SK-N-MC (cell line): ENCODE measurements around the gene CNTFR.

Source experiments
- DNase-seq: peaks from one replicate; pipeline ENCODE4 v3.0.0-alpha.2; 2011; ENCODE audit warnings: low read depth, low spot score
- H3K27ac ChIP-seq: fragments of 200-600 bp; sonication (generic); 2 replicates; pipeline ENCODE4 v1.5.1; 2016; ENCODE audit warnings: mixed run types
- H3K36me3 ChIP-seq: fragments of 200-600 bp; sonication (generic); 2 replicates; pipeline ENCODE4 v1.6.1; 2017; ENCODE audit warnings: antibody characterized with exemption, low read length, mixed read lengths; ENCODE audit not compliant: insufficient read depth
- H3K4me3 ChIP-seq: fragments of 200-600 bp; sonication (generic); 2 replicates; pipeline ENCODE4 v1.5.1; 2016
- H3K9ac ChIP-seq: fragments of 200-600 bp; sonication (generic); 2 replicates; pipeline ENCODE4 v1.8.0; 2017; ENCODE audit warnings: mixed run types, mixed read lengths; ENCODE audit not compliant: insufficient read length
- H3K9me3 ChIP-seq: fragments of 200-600 bp; sonication (generic); 2 replicates; pipeline ENCODE4 v1.6.1; 2017; ENCODE audit warnings: low read depth, mild to moderate bottlenecking, antibody characterized with exemption, low read length, moderate library complexity, mixed read lengths
- EZH2 ChIP-seq: fragments of 200-600 bp; sonication (generic); IDR thresholded peaks from one replicate; pipeline ENCODE4 v1.6.1; 2017; ENCODE audit warnings: antibody characterized with exemption
- FOXP2 ChIP-seq: optimal IDR thresholded peaks from 2 replicates; pipeline ENCODE3; 2011; ENCODE audit warnings: mild to moderate bottlenecking, moderate library complexity; ENCODE audit not compliant: insufficient read depth; ENCODE audit errors: extremely low read length, control extremely low read depth
- POLR2AphosphoS5 ChIP-seq: IDR thresholded peaks from 2 replicates; pipeline ENCODE4 v1.6.1; 2012; ENCODE audit warnings: mild to moderate bottlenecking, low read depth, low read length, borderline replicate concordance

CNTFR gene

GRCh38 chr9:34507556-34507955 lies 82.0 kb downstream of the CNTFR start:
- TF ChIP-seq EZH2 (no peak), FOXP2 (no peak), POLR2AphosphoS5 (no peak)

GRCh38 chr9:34506623-34507022 lies 82.9 kb downstream of the CNTFR start:
- Histone ChIP-seq H3K9ac (no peak overlapping the region), H3K4me3 (no peak overlapping the region), H3K27ac (no peak overlapping the region), H3K9me3 (no peaks in the 10 kb centered on the region), H3K36me3 (no peaks in the 10 kb centered on the region)
- TF ChIP-seq EZH2 (no peak), POLR2AphosphoS5 (no peak), FOXP2 (no peak)
- no peak for DNase-seq

More at GRCh38 chr9:34507556-34507955, 82.0 kb downstream of the CNTFR start:
- DNase-seq, result no peak
- H3K4me3 ChIP-seq, result no peak overlapping the region
- no peaks in the 10 kb centered on the region for H3K9me3 ChIP-seq
- no peaks in the 10 kb centered on the region for H3K36me3 ChIP-seq
- no peak overlapping the region for H3K27ac ChIP-seq
- no peak overlapping the region for H3K9ac ChIP-seq

GRCh38 chr9:34505370-34506120 lies 84.0 kb downstream of the CNTFR start:
- no peak for TF ChIP-seq POLR2AphosphoS5
- TF ChIP-seq EZH2, result no peak
- no peak for TF ChIP-seq FOXP2
- Histone ChIP-seq H3K9ac (no peak overlapping the region), H3K9me3 (no peaks in the 10 kb centered on the region), H3K36me3 (no peaks in the 10 kb centered on the region), H3K27ac (no peak overlapping the region), H3K4me3 (no peak overlapping the region)
- DNase-seq, result no peak

GRCh38 chr9:34503406-34503805 lies 86.1 kb downstream of the CNTFR start:
- H3K9me3 ChIP-seq, result no peaks in the 10 kb centered on the region
- no peak overlapping the region for H3K4me3 ChIP-seq
- no peak for DNase-seq
- no peak overlapping the region for H3K9ac ChIP-seq
- TF ChIP-seq POLR2AphosphoS5 (no peak), FOXP2 (no peak), EZH2 (no peak)
- H3K36me3 ChIP-seq, result no peaks in the 10 kb centered on the region
- no peak overlapping the region for H3K27ac ChIP-seq

- no peak overlapping the region for H3K9ac ChIP-seq
- TF ChIP-seq EZH2, result no peak
- TF ChIP-seq FOXP2, result no peak
- no peak for TF ChIP-seq POLR2AphosphoS5
- H3K4me3 ChIP-seq, result no peak overlapping the region
- no peak overlapping the region for H3K27ac ChIP-seq
- H3K9me3 ChIP-seq, result no peaks in the 10 kb centered on the region
- no peaks in the 10 kb centered on the region for H3K36me3 ChIP-seq
- DNase-seq, result no peak
Observed at GRCh38 chr9:34502891-34503290, 86.6 kb downstream of the CNTFR start.

GRCh38 chr9:34502471-34502870 lies 87.1 kb downstream of the CNTFR start:
- no peak for DNase-seq
- TF ChIP-seq FOXP2 (no peak), POLR2AphosphoS5 (no peak), EZH2 (no peak)
- H3K36me3 ChIP-seq, result no peaks in the 10 kb centered on the region
- H3K27ac ChIP-seq, result no peak overlapping the region
- no peak overlapping the region for H3K9ac ChIP-seq
- no peaks in the 10 kb centered on the region for H3K9me3 ChIP-seq
- no peak overlapping the region for H3K4me3 ChIP-seq

- no peak for TF ChIP-seq FOXP2
- H3K27ac ChIP-seq, result no peak overlapping the region
Observed at GRCh38 chr9:34501889-34502425, 87.6 kb downstream of the CNTFR start.

More at GRCh38 chr9:34501889-34502425, 87.6 kb downstream of the CNTFR start:
- Histone ChIP-seq H3K4me3 (no peak overlapping the region), H3K36me3 (no peaks in the 10 kb centered on the region), H3K9ac (no peak overlapping the region), H3K9me3 (no peaks in the 10 kb centered on the region)
- DNase-seq, result no peak
